GM18951 (cell line): Measurements from ENCODE around the gene ZBTB45.
"Not testable (repeated sequence)": the region's sequence is repeated elsewhere in the genome, so short reads cannot be mapped to it uniquely, and the experiment has no call there.

Source experiments
- POLR2A ChIP-seq: IDR thresholded peaks from 4 replicates; pipeline ENCODE4 v1.6.1; 2011; ENCODE audit warnings: mild to moderate bottlenecking; ENCODE audit not compliant: insufficient read length, insufficient read depth; ENCODE audit errors: extremely low read depth
- in situ Hi-C: fragments of 300-500 bp; cut with MboI; formaldehyde crosslinking; loops from one replicate; pipeline ENCODE4 v1.12.0; 2022; ENCODE audit warnings: low sequenced_read_pairs, mixed read lengths, inconsistent platforms; ENCODE audit not compliant: unreplicated experiment

Gene ZBTB45

DNA sequence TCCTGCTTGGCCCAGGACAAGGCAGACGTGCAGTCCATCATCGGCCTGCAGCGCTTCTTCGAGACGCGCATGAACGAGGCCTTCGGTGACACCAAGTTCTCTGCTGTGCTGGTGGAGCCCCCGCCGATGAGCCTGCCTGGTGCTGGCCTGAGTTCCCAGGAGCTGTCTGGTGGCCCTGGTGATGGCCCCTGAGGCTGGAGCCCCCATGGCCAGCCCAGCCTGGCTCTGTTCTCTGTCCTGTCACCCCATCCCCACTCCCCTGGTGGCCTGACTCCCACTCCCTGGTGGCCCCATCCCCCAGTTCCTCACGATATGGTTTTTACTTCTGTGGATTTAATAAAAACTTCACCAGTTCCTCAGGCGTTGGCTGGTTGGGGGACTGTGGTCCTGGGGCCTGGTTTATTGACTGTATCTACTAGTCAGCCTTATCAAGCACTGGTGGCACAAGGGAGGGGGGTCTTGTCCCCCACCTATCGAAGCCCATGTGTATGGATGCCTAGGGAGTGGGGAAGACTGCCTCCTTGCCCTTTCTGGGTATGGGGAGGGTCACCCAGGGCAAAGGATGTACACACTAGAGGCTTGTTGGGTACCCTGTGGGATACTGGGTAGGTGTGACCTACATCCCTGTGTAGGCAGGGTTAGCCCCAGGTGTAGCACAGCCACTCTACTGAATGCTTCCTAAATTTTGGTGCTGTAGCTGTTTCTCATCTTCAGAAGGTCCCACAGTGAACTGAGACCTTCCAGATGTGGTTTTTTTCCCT lies 30.9 kb upstream of the ZBTB45 start:
- TF ChIP-seq POLR2A = no peak
- in situ Hi-C loops = no loop called here

DNA sequence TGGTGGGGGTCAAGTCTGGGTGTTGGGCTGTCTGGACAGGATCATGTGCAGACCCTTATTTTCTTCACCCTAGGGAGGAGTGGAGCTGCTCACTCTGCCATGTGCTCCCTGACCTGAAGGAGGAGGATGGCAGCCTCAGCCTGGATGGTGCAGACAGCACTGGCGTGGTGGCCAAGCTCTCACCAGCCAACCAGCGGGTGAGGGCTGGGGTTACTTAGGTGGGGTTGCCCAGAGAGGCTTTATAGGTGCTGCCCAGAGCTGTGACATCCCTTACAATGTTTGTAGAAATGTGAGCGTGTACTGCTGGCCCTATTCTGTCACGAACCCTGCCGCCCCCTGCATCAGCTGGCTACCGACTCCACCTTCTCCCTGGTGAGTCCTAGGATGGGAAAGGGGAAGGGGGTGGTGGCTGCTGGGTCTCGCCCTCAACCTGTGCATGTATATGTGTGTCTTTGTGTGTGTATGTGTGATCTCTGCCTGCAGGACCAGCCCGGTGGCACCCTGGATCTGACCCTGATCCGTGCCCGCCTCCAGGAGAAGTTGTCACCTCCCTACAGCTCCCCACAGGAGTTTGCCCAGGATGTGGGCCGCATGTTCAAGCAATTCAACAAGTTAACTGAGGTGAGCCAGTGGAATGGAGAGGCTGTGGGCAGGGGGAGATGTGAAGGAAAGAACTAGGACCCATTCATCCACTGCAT lies 30.2 kb upstream of the ZBTB45 start:
- in situ Hi-C loops = no loop called here

DNA sequence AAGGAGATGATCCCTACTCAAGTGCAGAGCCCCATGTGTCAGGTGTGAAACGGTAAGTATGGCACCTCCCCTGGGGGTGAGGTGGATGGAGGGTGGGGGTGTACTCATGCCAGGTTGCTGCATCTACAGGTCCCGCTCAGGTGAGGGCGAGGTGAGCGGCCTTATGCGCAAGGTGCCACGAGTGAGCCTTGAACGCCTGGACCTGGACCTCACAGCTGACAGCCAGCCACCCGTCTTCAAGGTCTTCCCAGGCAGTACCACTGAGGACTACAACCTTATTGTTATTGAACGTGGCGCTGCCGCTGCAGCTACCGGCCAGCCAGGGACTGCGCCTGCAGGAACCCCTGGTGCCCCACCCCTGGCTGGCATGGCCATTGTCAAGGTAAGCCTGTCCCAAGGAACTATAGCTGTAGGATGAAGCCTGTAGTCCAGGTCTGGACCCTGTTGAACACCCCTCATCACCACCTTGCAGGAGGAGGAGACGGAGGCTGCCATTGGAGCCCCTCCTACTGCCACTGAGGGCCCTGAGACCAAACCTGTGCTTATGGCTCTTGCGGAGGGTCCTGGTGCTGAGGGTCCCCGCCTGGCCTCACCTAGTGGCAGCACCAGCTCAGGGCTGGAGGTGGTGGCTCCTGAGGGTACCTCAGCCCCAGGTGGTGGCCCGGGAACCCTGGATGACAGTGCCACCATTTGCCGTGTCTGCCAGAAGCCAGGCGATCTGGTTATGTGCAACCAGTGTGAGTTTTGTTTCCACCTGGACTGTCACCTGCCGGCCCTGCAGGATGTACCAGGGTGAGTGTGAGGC lies 29.5 kb upstream of the ZBTB45 start:
- TF ChIP-seq POLR2A = no peak

More for the DNA sequence above, 30.2 kb upstream of the ZBTB45 start:
- no peak for TF ChIP-seq POLR2A

DNA sequence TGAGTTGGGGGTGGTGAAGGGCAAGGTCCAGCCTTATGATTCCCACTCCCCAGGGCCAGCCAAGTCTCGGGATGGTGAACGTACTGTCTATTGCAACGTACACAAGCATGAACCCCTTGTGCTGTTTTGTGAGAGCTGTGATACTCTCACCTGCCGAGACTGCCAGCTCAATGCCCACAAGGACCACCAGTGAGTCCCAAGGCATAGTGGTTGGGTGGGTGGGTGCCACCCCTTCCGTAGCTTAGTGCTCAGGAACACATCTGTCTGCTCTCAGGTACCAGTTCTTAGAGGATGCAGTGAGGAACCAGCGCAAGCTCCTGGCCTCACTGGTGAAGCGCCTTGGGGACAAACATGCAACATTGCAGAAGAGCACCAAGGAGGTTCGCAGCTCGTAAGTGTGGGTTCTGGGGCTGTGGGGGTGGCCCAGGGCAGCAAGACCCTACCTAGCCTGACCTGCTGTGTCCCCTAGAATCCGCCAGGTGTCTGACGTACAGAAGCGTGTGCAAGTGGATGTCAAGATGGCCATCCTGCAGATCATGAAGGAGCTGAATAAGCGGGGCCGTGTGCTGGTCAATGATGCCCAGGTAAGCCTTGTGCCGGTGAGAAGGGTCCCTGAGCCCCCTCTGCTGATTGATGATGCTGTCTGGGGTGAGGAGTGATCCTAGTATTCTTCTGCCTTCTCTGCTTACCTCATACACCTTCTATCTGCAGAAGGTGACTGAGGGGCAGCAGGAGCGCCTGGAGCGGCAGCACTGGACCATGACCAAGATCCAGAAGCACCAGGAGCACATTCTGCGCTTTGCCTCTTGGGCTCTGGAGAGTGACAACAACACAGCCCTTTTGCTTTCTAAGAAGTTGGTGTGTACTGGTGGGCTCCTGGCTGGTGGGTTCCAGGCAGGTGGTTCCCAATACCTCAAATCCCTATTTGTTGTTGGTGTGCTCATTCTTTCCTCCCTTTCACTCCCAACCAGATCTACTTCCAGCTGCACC lies 28.0 kb upstream of the ZBTB45 start:
- no peak for TF ChIP-seq POLR2A
- in situ Hi-C loops = no loop called here

More for the DNA sequence above, 29.5 kb upstream of the ZBTB45 start:
- in situ Hi-C loops = no loop called here

DNA sequence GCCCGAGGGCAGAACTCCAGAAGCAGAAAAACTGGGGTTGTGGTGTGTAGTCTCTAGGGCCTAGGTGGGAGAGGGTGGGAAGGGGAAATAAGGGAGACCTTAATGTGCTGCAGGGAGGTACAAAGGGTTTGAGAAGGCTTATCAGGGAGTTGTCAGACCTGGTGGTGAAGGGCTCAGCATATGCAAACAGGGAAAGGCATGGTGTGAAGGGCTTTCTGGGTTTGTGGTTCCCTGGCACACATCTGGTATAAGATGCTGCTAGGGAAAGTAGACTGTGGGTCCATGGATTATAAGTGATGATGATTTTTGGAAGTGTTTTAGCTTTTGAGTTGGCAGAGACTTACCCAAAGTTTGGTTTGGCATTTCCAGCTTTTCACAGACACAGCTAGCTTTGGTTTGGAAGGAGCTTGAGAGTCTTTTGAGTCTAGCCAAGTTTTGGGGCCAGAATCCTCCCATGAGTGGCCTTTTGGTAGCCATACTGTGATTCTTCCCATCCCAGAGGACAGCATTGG lies 26.5 kb upstream of the ZBTB45 start:
- in situ Hi-C loops = no loop called here

DNA sequence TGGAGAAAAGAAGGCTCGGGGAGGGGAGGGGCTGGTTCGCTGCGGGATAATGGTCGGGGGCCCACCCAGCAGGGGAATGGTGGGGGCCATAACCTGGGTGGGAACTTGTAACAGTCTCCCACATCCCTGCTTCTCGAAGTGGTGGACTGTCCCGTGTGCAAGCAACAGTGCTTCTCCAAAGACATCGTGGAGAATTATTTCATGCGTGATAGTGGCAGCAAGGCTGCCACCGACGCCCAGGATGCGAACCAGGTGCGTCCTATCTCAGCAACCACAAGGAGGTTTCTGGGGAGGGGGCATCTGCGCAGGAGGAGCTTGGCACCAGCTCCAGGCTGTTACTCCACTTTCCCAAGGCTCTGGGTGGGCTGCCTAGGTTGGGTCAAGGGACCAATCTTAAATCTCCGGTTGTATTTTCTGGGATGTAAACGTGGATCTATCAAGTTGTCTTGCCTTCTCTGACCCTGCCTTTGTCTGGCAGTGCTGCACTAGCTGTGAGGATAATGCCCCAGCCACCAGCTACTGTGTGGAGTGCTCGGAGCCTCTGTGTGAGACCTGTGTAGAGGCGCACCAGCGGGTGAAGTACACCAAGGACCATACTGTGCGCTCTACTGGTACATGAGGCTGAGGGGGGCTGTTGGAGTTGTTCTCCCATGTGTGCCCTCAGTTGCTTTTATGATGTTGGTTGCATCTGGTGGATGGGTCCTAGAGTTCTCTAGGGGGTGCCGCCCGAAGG lies 25.8 kb upstream of the ZBTB45 start:
- in situ Hi-C loops = no loop called here
- TF ChIP-seq POLR2A = no peak

More for the DNA sequence above, 26.5 kb upstream of the ZBTB45 start:
- TF ChIP-seq POLR2A = no peak

DNA sequence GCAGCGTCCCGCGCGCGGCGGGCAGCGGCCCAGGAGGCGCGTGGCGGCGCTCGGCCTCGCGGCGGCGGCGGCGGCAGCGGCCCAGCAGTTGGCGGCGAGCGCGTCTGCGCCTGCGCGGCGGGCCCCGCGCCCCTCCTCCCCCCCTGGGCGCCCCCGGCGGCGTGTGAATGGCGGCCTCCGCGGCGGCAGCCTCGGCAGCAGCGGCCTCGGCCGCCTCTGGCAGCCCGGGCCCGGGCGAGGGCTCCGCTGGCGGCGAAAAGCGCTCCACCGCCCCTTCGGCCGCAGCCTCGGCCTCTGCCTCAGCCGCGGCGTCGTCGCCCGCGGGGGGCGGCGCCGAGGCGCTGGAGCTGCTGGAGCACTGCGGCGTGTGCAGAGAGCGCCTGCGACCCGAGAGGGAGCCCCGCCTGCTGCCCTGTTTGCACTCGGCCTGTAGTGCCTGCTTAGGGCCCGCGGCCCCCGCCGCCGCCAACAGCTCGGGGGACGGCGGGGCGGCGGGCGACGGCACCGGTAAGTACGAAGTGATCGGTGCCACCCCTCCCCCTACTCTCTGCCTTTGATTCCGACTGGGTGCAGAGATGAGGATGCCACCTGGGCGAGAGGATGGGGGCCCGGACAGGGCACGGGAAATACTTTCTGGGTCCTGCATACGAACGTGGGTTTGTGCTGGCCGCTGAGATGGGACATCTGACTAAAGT lies 25.1 kb upstream of the ZBTB45 start:
- in situ Hi-C loops = no loop called here
- TF ChIP-seq POLR2A = no peak

DNA sequence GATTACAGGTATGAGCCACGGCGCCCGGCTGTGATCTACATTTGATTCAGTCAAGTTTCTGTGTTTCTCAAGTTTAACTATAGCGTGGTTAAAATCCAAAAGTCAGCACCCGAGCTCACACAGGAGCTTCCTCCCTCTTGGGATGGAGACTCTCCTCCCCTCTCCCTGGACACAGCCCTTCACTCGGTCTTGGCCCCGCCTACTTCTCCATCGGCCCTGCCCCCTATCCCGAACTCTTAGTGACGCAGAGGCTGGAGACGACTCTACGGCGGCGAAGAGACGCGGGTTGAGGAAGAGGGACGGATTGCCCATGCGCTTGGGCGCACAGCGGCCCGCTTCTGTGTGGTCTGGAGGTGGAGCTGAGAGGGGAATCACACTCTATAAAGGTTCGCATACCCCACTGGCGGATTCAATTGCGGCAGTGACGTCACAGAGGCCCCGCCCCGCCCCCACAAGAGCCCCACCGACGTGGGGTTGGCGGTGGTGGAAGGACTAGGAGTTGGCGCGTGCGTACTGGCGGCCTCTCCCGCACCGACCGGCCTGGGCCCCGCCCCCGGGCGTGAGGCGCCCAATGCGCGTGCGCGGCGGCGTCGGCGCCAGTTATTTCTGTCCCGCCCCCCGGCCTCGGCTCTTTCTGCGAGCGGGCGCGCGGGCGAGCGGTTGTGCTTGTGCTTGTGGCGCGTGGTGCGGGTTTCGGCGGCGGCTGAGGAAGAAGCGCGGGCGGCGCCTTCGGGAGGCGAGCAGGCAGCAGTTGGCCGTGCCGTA lies 24.4 kb upstream of the ZBTB45 start, which contains the start of gene TRIM28:
TSS of gene TRIM28 (plus strand) at position 239 of the 765 bp plus-strand sequence. CDS start 694 bp downstream, outside the sequence.
- in situ Hi-C loops = no loop called here
- TF ChIP-seq POLR2A = peak; percentile 99

DNA sequence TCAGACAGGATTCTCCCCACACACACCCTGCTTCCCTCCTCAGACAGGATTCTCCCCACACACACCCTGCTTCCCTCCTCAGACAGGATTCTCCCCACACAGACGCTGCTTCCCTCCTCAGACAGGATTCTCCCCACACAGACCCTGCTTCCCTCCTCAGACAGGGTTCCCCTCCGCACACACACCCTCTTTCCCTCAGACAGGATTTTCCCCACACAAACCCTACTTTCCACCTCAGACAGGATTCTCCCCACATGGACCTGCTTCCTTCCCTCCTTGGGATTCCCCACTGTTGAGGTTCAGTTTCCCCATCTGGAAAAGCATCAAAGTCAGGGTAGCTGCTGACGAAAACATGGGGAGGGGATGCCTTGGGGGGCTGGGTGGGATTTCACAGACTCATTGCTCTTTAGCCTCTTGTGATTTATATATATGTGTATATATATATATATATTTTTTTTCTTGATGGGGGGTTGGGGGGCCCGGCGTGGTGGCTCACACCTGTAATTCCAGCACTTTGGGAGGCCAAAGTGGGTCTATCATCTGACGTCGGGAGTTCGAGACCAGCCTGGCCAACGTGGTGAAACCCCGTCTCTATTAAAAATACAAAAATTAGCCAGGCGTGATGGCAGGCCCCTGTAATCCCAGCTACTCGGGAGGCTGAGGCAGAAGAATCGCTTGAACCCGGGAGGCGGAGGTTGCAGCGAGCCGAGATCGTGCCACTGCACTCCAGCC lies 23.2 kb upstream of the ZBTB45 start:
- in situ Hi-C loops = not testable (repeated sequence)

DNA sequence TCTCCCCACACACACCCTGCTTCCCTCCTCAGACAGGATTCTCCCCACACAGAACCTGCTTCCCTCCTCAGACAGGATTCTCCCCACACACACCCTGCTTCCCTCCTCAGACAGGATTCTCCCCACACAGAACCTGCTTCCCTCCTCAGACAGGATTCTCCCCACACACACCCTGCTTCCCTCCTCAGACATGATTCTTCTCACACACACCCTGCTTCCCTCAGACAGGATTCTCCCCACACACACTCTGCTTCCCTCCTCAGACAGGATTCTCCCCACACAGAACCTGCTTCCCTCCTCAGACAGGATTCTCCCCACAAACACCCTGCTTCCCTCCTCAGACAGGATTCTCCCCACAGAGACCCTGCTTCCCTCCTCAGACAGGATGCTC lies 19.6 kb upstream of the ZBTB45 start:
- in situ Hi-C loops = not testable (repeated sequence)
